GM21619 (cell line): ENCODE data around the gene IL18RAP.

Experiments used
- ATAC-seq: cut with Tn5 transposase; IDR thresholded peaks from one replicate; pipeline ENCODE4 v1.9.1; 2021; ENCODE audit not compliant: unreplicated experiment

The IL18RAP gene

GRCh38 chr2:102422910-102423309 lies at the start of gene IL18RAP:
TSS of gene IL18RAP (plus strand) at chr2:102423160. CDS start at chr2:102423278, 118 bp downstream.
- ATAC-seq, result no peak

GRCh38 chr2:102376052-102376591 lies 46.8 kb upstream of the IL18RAP start:
- no peak for ATAC-seq

- no peak for ATAC-seq
Measured at GRCh38 chr2:102383722-102384121, 39.2 kb upstream of the IL18RAP start.

GRCh38 chr2:102385522-102385921 lies 37.4 kb upstream of the IL18RAP start:
- ATAC-seq, result no peak

- no peak for ATAC-seq
Measured at GRCh38 chr2:102386004-102386403, 37.0 kb upstream of the IL18RAP start.

GRCh38 chr2:102386867-102387541 lies 36.0 kb upstream of the IL18RAP start:
- ATAC-seq, result no peak

GRCh38 chr2:102387763-102388546 lies 35.0 kb upstream of the IL18RAP start:
- ATAC-seq, result no peak

GRCh38 chr2:102391565-102391964 lies 31.4 kb upstream of the IL18RAP start:
- no peak for ATAC-seq

GRCh38 chr2:102392096-102392495 lies 30.9 kb upstream of the IL18RAP start:
- no peak for ATAC-seq

GRCh38 chr2:102392942-102393341 lies 30.0 kb upstream of the IL18RAP start:
- no peak for ATAC-seq

- no peak for ATAC-seq
Measured at GRCh38 chr2:102396012-102396411, 26.9 kb upstream of the IL18RAP start.

- no peak for ATAC-seq
Measured at GRCh38 chr2:102397209-102397608, 25.8 kb upstream of the IL18RAP start.

GRCh38 chr2:102399499-102400141 lies 23.3 kb upstream of the IL18RAP start:
- no peak for ATAC-seq

GRCh38 chr2:102401456-102401855 lies 21.5 kb upstream of the IL18RAP start:
- ATAC-seq, result no peak

GRCh38 chr2:102401865-102402264 lies 21.1 kb upstream of the IL18RAP start:
- no peak for ATAC-seq

GRCh38 chr2:102410952-102411351 lies 12.0 kb upstream of the IL18RAP start:
- ATAC-seq, result no peak

- no peak for ATAC-seq
Measured at GRCh38 chr2:102412199-102412598, 10.8 kb upstream of the IL18RAP start.

- peak; percentile 54 for ATAC-seq
Measured at GRCh38 chr2:102417946-102418345, 5.0 kb upstream of the IL18RAP start.

GRCh38 chr2:102418421-102418961 lies 4.5 kb upstream of the IL18RAP start:
- ATAC-seq, result peak; percentile 87

- no peak for ATAC-seq
Measured at GRCh38 chr2:102420290-102420689, 2.7 kb upstream of the IL18RAP start.
